CD4-positive, CD25-positive, alpha-beta regulatory T cell (primary cell): Measurements from ENCODE around the gene BMP15. TPM values are rescaled to one million over a fixed set of nuclear protein-coding genes. Genes with fewer than 3 reads are reported as not detected.

Source experiments
- ATAC-seq, 2 donors: fragments of 150-1000 bp; cut with Tn5 transposase; one replicate each; pipeline ENCODE4 v1.10.0; 2021; ENCODE audit warnings: low read depth in 2 of 2, moderate number of reproducible peaks in 2 of 2, moderate library complexity in 1 of 2
- DNase-seq, 3 donors: peaks; one replicate each; pipeline versions ENCODE4 v3.0.0 to v3.0.0-alpha.2; 2012 to 2022; ENCODE audit warnings: mixed read lengths in 1 of 3
- H3K27ac ChIP-seq: one replicate; pipeline ENCODE4 v1.7.0; 2013; ENCODE audit warnings: mild to moderate bottlenecking, low read length; ENCODE audit not compliant: insufficient read depth, poor library complexity, severe bottlenecking
- H3K27me3 ChIP-seq: one replicate; pipeline ENCODE4 v1.7.0; 2013; ENCODE audit warnings: low read length; ENCODE audit not compliant: control insufficient read depth, insufficient read depth
- H3K36me3 ChIP-seq: one replicate; pipeline ENCODE4 v1.7.0; 2013; ENCODE audit warnings: mild to moderate bottlenecking, low read length, moderate library complexity; ENCODE audit not compliant: control insufficient read depth, insufficient read depth
- H3K4me1 ChIP-seq: 2 replicates; pipeline ENCODE4 v1.7.0; 2013; ENCODE audit warnings: mild to moderate bottlenecking, low read length; ENCODE audit not compliant: insufficient read depth, control insufficient read depth, poor library complexity, severe bottlenecking
- H3K4me3 ChIP-seq: one replicate; pipeline ENCODE4 v1.7.0; 2013; ENCODE audit warnings: low read depth, mild to moderate bottlenecking, low read length, moderate library complexity
- H3K9me3 ChIP-seq, 2 experiments: 1 replicate in 1 of 2; 2 replicates in 1 of 2; pipeline ENCODE4 v1.7.0; 2013; ENCODE audit warnings: low read length in 2 of 2, mild to moderate bottlenecking in 1 of 2, moderate library complexity in 1 of 2; ENCODE audit not compliant: control insufficient read depth in 2 of 2
- H3K27ac Mint-ChIP-seq, 3 donors: one replicate each; pipeline ENCODE4 v1.8.0; 2020 to 2022; ENCODE audit warnings: mild to moderate bottlenecking in 3 of 3, mixed read lengths in 3 of 3, moderate library complexity in 2 of 3
- H3K27me3 Mint-ChIP-seq: one replicate; pipeline ENCODE4 v1.8.0; 2022; ENCODE audit warnings: mild to moderate bottlenecking, mixed read lengths
- H3K36me3 Mint-ChIP-seq: one replicate; pipeline ENCODE4 v1.8.0; 2020; ENCODE audit warnings: mixed read lengths
- H3K4me1 Mint-ChIP-seq, 4 donors: one replicate each; pipeline ENCODE4 v1.8.0; 2020 to 2022; ENCODE audit warnings: mixed read lengths in 4 of 4, mild to moderate bottlenecking in 1 of 4
- H3K4me3 Mint-ChIP-seq, 4 donors: one replicate each; pipeline ENCODE4 v1.8.0; 2020 to 2022; ENCODE audit warnings: mild to moderate bottlenecking in 4 of 4, mixed read lengths in 4 of 4, moderate library complexity in 3 of 4
- H3K9me3 Mint-ChIP-seq, 7 donors: one replicate each; pipeline ENCODE4 v1.8.0; 2020 to 2022; ENCODE audit warnings: mixed read lengths in 7 of 7, mild to moderate bottlenecking in 3 of 7, moderate library complexity in 2 of 7
- polyA plus RNA-seq, 4 donors: library from polyadenylated mRNA; unstranded; fragments of 300-500 nt; fragmentation: Illumina TruSeq; gene quantifications; one replicate each; pipeline ENCODE4 v1.2.3, GENCODE V29; 2021
- total RNA-seq: library from RNA; stranded (reverse); gene quantifications from one replicate; pipeline ENCODE4 v1.2.3, GENCODE V29; 2022

The BMP15 gene
- total and polyA plus RNA-seq, 5 donors from 2014 or later, result not detected

DNA sequence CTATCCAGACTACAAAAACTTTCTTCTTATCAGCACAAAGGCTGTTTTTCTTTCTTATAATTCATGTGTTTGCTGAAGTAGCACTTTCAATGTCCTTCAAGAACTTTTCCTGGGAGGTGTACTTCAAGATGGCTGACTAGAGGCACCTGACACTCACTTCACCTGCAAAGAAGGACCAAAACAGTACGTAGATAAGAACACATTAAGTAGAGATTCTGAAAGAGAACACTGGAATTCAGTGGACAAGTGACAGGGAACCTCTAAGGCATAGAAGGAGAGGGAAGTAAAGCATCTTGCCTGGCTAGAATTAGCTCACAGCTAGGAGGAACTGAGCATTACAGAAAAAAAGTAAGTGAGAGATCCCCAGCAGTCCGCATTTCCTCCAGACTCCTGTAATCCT, 21.7 kb upstream of the BMP15 start:
- ATAC-seq (no peak), DNase-seq (no peak)
- no peak overlapping the region for H3K27ac Mint-ChIP-seq
- Histone ChIP-seq H3K9me3 (no peaks in the 10 kb centered on the region), H3K4me1 (no peaks in the 10 kb centered on the region), H3K27ac (no peak overlapping the region), H3K36me3 (no peaks in the 10 kb centered on the region), H3K27me3 (no peaks in the 10 kb centered on the region), H3K4me3 (no peak overlapping the region)
- no peak overlapping the region for H3K4me3 Mint-ChIP-seq
- H3K36me3 Mint-ChIP-seq, result no peaks in the 10 kb centered on the region
- H3K4me1 Mint-ChIP-seq, result no peaks in the 10 kb centered on the region
- peaks cover 6% of the 10 kb centered on the region for H3K27me3 Mint-ChIP-seq
- peaks cover 0 to 6% (median 0%) of the 10 kb centered on the region in 7 donors for H3K9me3 Mint-ChIP-seq

DNA sequence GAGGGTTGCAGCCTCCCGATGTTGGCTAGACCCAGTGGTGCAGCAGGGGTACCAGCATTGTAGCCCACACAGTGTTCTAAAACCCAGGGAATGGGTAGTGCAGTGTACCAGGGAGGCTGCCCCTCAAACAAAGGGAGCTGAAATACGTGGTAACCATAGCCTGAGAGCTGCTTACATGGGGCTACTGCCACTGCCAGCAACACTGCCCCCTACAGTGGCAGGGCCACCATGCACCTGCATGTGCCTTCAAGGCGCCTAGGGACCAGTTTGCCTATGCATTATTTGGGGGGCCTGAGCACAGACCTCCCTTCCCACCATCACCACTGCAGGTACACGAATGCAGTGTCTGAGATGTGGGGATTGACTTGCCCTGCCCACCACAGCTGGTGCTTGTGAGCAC, 21.0 kb upstream of the BMP15 start:
- Mint-ChIP-seq H3K4me3 (no peak overlapping the region), H3K4me1 (no peaks in the 10 kb centered on the region), H3K27ac (no peak overlapping the region), H3K27me3 (peaks cover 6% of the 10 kb centered on the region), H3K9me3 (peaks cover 0 to 6% (median 0%) of the 10 kb centered on the region in 7 donors), H3K36me3 (no peaks in the 10 kb centered on the region)
- no peaks in the 10 kb centered on the region for H3K4me1 ChIP-seq
- DNase-seq (no peak), ATAC-seq (no peak)
- no peaks in the 10 kb centered on the region for H3K9me3 ChIP-seq
- no peak overlapping the region for H3K4me3 ChIP-seq
- no peaks in the 10 kb centered on the region for H3K27me3 ChIP-seq
- no peak overlapping the region for H3K27ac ChIP-seq
- no peaks in the 10 kb centered on the region for H3K36me3 ChIP-seq

DNA sequence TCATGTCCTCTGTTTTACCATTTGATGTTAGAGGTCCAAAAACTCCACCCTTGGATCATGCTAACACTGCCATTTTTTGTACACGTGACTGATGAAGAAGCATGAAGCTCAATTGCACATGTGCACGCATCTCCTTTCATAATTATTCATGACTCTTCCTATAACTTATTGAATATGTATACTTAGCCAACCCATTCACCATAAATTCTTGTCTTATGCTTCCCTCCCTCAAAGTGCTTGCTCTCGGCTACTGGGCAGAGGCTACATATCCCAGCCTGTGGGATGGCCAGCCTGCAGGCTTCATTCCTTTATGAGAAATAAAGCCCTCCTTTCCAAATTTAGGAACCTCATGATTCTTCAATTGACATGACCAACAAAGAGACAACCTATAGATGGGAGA, 17.5 kb upstream of the BMP15 start:
- Mint-ChIP-seq H3K9me3 (peaks cover 0 to 6% (median 0%) of the 10 kb centered on the region in 7 donors), H3K27ac (no peak overlapping the region)

DNA sequence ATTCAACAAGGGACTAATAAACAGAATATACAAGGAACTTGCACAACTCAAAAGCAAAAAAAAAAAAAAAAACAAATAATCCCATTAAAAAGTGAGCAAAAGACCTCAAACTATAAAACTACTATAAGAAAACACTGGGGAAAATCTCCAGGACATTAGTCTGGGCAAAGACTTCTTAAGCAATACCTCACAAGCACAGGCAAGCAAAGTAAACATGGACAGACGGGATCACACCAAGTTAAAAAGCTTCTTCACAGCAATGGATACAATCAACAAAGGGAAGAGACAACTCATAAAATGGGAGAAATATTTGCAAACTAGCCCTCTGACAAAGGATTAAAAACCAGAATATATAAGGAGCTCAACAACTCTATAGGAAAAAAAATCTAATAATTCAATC, 17.1 kb upstream of the BMP15 start:
- no peak overlapping the region for H3K4me3 Mint-ChIP-seq
- no peak overlapping the region for H3K27ac Mint-ChIP-seq
- H3K4me1 Mint-ChIP-seq, result no peaks in the 10 kb centered on the region
- ATAC-seq (no peak), DNase-seq (no peak)
- no peaks in the 10 kb centered on the region for H3K27me3 ChIP-seq
- peaks cover 0 to 6% (median 0%) of the 10 kb centered on the region in 7 donors for H3K9me3 Mint-ChIP-seq
- H3K27me3 Mint-ChIP-seq, result peaks cover 9% of the 10 kb centered on the region
- H3K36me3 ChIP-seq, result no peaks in the 10 kb centered on the region
- no peaks in the 10 kb centered on the region for H3K9me3 ChIP-seq
- H3K4me3 ChIP-seq, result no peak overlapping the region
- H3K4me1 ChIP-seq, result no peaks in the 10 kb centered on the region
- H3K36me3 Mint-ChIP-seq, result no peaks in the 10 kb centered on the region
- no peak overlapping the region for H3K27ac ChIP-seq

More for the DNA sequence above, 17.5 kb upstream of the BMP15 start:
- Histone ChIP-seq H3K4me3 (no peak overlapping the region), H3K36me3 (no peaks in the 10 kb centered on the region), H3K9me3 (no peaks in the 10 kb centered on the region), H3K27ac (no peak overlapping the region), H3K4me1 (no peaks in the 10 kb centered on the region), H3K27me3 (no peaks in the 10 kb centered on the region)
- Mint-ChIP-seq H3K36me3 (no peaks in the 10 kb centered on the region), H3K27me3 (peaks cover 10% of the 10 kb centered on the region), H3K4me3 (no peak overlapping the region), H3K4me1 (no peaks in the 10 kb centered on the region)
- no peak for ATAC-seq
- DNase-seq, result no peak

DNA sequence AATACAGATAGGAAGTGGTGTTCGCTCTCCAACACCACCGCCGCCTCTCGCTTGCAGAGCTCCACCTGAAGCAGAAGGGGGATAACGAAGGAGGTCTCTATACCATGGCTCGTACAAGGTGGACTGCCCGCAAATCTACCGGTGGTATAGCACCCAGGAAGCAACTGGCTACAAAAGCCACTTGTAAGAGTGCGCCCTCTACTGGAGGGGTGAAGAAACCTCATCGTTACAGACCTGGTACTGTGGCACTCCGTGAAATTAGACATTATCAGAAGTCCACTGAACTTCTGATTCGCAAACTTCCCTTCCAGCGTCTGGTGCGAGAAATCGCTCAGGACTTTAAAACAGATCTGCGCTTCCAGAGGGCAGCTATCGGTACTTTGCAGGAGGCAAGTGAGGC, 5.2 kb upstream of the BMP15 start:
- Mint-ChIP-seq H3K27ac (no peak overlapping the region), H3K9me3 (no peaks in the 10 kb centered on the region), H3K4me1 (no peaks in the 10 kb centered on the region), H3K27me3 (peaks cover 4% of the 10 kb centered on the region), H3K4me3 (no peak overlapping the region), H3K36me3 (no peaks in the 10 kb centered on the region)
- no peaks in the 10 kb centered on the region for H3K9me3 ChIP-seq
- peak in 1 of 3 donors; percentile 22 for DNase-seq
- H3K27ac ChIP-seq, result no peak overlapping the region
- no peak for ATAC-seq
- H3K4me3 ChIP-seq, result no peak overlapping the region
- no peaks in the 10 kb centered on the region for H3K4me1 ChIP-seq
- no peaks in the 10 kb centered on the region for H3K36me3 ChIP-seq
- H3K27me3 ChIP-seq, result no peaks in the 10 kb centered on the region

DNA sequence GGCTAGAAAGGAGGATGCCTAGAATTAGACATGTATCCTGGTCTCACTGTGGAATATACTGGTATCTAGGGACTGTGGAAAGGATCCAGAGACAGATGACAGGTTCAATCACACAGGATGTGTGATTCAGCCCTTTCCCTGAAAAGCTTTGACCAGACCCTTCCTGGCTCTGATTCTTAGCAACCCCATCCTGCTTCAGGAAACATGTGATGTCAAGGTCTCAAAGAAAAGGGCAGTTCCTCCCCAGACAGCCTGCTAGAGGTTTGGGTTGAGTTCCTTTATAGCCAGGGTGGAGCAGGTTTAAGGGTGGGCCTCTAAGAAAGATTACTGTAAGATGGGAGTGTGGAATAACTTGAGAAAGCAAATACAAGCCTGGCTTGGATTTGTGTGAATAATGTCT, 3.0 kb downstream of the BMP15 start:
- H3K4me1 ChIP-seq, result no peaks in the 10 kb centered on the region
- Mint-ChIP-seq H3K4me3 (no peak overlapping the region), H3K4me1 (no peaks in the 10 kb centered on the region), H3K27me3 (peaks cover 10% of the 10 kb centered on the region), H3K36me3 (no peaks in the 10 kb centered on the region), H3K9me3 (no peaks in the 10 kb centered on the region), H3K27ac (no peak overlapping the region)
- ATAC-seq, result no peak
- H3K4me3 ChIP-seq, result no peak overlapping the region
- no peak overlapping the region for H3K27ac ChIP-seq
- DNase-seq, result peak in 1 of 3 donors; percentile 2
- H3K27me3 ChIP-seq, result no peaks in the 10 kb centered on the region
- no peaks in the 10 kb centered on the region for H3K9me3 ChIP-seq
- H3K36me3 ChIP-seq, result no peaks in the 10 kb centered on the region

DNA sequence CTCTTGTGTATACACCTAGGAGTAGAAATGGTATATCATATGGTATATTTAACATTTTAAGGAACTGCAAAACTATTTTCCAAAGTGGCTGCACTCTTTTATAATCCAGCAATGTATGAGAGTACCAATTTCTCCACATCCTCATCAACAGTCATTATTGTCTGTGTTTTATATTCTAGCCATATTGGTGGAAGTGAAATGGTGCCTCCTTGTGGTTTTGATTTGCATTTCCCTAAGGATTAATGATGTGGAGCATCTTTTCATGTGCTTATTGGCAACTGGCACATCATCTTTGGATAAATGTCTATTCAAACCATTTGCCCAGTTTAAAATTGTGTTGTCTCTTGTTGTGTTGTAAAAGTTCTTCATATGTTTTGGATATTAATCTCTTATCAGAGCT, 9.6 kb downstream of the BMP15 start:
- Mint-ChIP-seq H3K9me3 (peaks cover 0 to 3% (median 0%) of the 10 kb centered on the region in 7 donors), H3K27ac (no peak overlapping the region), H3K27me3 (no peaks in the 10 kb centered on the region), H3K4me3 (no peak overlapping the region), H3K4me1 (no peaks in the 10 kb centered on the region), H3K36me3 (no peaks in the 10 kb centered on the region)
- Histone ChIP-seq H3K36me3 (no peaks in the 10 kb centered on the region), H3K4me1 (no peaks in the 10 kb centered on the region), H3K9me3 (no peaks in the 10 kb centered on the region), H3K27ac (no peak overlapping the region), H3K27me3 (no peaks in the 10 kb centered on the region), H3K4me3 (no peak overlapping the region)
- no peak for DNase-seq
- no peak for ATAC-seq

DNA sequence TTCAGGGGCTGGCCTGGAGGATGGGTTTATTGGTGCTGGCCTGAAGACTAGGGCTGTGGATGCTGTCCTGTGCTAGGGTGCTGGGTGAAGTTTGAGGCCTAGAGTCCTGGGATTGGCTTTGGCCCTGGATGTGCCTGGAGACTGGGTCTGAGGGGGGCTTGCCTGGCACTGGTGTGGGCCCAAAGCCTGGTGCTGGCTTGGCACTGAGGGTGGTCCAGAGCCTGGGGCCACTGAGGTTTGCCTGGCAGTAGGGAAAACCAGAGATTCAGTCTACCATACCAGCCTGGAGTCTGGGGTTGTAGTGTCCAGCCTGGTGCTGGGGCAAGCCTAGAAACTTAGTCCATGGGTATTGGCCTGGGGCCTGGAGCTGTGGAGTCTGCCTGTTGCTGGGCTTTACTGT, 16.6 kb downstream of the BMP15 start:
- no peaks in the 10 kb centered on the region for H3K4me1 Mint-ChIP-seq
- Histone ChIP-seq H3K4me1 (no peaks in the 10 kb centered on the region), H3K4me3 (no peak overlapping the region), H3K27ac (no peak overlapping the region), H3K36me3 (no peaks in the 10 kb centered on the region), H3K27me3 (no peaks in the 10 kb centered on the region), H3K9me3 (no peaks in the 10 kb centered on the region)
- H3K4me3 Mint-ChIP-seq, result no peak overlapping the region
- no peaks in the 10 kb centered on the region for H3K27me3 Mint-ChIP-seq
- ATAC-seq (no peak), DNase-seq (no peak)
- no peak overlapping the region for H3K27ac Mint-ChIP-seq
- H3K9me3 Mint-ChIP-seq, result peaks cover 0 to 3% (median 1%) of the 10 kb centered on the region in 7 donors
- H3K36me3 Mint-ChIP-seq, result no peaks in the 10 kb centered on the region
